Hematopoietic multipotent progenitor cell treated with erythropoietin and hydrocortisone succinate and interleukin-3 and kit ligand, for 15 days (in vitro differentiated cells): ENCODE measurements around the gene SUPT20H.
A peak's percentile ranks its signal among the peaks of the same experiment; 100 is the strongest.

Experiments
- DNase-seq: peaks from one replicate; pipeline ENCODE4 v3.0.0-alpha.2; 2015; ENCODE audit warnings: low spot score

The SUPT20H gene

GRCh38 chr13:37058910-37059847 lies at the start of gene SUPT20H:
Gene SUPT20H (minus strand): TSS chr13:37059688. CDS start chr13:37051490, 8,198 bp downstream.
- DNase-seq: peak; percentile 87

GRCh38 chr13:37109051-37109678 lies 49.7 kb upstream of the SUPT20H start:
- peak; percentile 16 for DNase-seq

- no peak for DNase-seq
These were observed 48.4 kb upstream of the SUPT20H start for GRCh38 chr13:37107868-37108267.

- DNase-seq: no peak
These were observed 48.0 kb upstream of the SUPT20H start for GRCh38 chr13:37107456-37107855.

GRCh38 chr13:37106642-37107041 lies 47.2 kb upstream of the SUPT20H start:
- no peak for DNase-seq

GRCh38 chr13:37105251-37105714 lies 45.8 kb upstream of the SUPT20H start, which contains the start of gene CSNK1A1L:
Gene CSNK1A1L (minus strand): TSS chr13:37105664. CDS start chr13:37105256, 408 bp downstream.
- DNase-seq: no peak

GRCh38 chr13:37102896-37103295 lies 43.4 kb upstream of the SUPT20H start:
- no peak for DNase-seq

GRCh38 chr13:37101201-37101600 lies 41.7 kb upstream of the SUPT20H start:
- DNase-seq: no peak

- DNase-seq: no peak
These were observed 41.2 kb upstream of the SUPT20H start for GRCh38 chr13:37100731-37101130.

- DNase-seq: no peak
These were observed 37.6 kb upstream of the SUPT20H start for GRCh38 chr13:37097076-37097475.

- DNase-seq: no peak
These were observed 35.4 kb upstream of the SUPT20H start for GRCh38 chr13:37094840-37095239.

GRCh38 chr13:37094099-37094498 lies 34.6 kb upstream of the SUPT20H start:
- DNase-seq: no peak

- DNase-seq: no peak
These were observed 32.3 kb upstream of the SUPT20H start for GRCh38 chr13:37091835-37092234.

GRCh38 chr13:37090912-37091311 lies 31.4 kb upstream of the SUPT20H start:
- no peak for DNase-seq

GRCh38 chr13:37089495-37089894 lies 30.0 kb upstream of the SUPT20H start:
- no peak for DNase-seq

- DNase-seq: no peak
These were observed 28.0 kb upstream of the SUPT20H start for GRCh38 chr13:37087486-37087885.

- DNase-seq: no peak
These were observed 26.1 kb upstream of the SUPT20H start for GRCh38 chr13:37085606-37086005.

- DNase-seq: no peak
These were observed 17.3 kb upstream of the SUPT20H start for GRCh38 chr13:37076818-37077217.

- DNase-seq: no peak
These were observed 15.7 kb upstream of the SUPT20H start for GRCh38 chr13:37075164-37075563.

- peak; percentile 22 for DNase-seq
These were observed 15.2 kb upstream of the SUPT20H start for GRCh38 chr13:37074703-37075102.

- DNase-seq: no peak
These were observed 12.5 kb upstream of the SUPT20H start for GRCh38 chr13:37072024-37072423.

GRCh38 chr13:37070956-37071355 lies 11.5 kb upstream of the SUPT20H start:
- no peak for DNase-seq

- no peak for DNase-seq
These were observed 10.7 kb upstream of the SUPT20H start for GRCh38 chr13:37070145-37070695.
